GM12892 (cell line): ENCODE results near the gene ABCC1.

ENCODE experiments used
- POLR2A ChIP-seq: IDR thresholded peaks from 2 replicates; pipeline ENCODE4 v1.6.1; 2011; ENCODE audit warnings: low read depth, low read length, control low read depth
- POLR2AphosphoS5 ChIP-seq: IDR thresholded peaks from 2 replicates; pipeline ENCODE4 v1.6.1; 2011; ENCODE audit warnings: low read depth, low read length, control low read depth

DNA sequence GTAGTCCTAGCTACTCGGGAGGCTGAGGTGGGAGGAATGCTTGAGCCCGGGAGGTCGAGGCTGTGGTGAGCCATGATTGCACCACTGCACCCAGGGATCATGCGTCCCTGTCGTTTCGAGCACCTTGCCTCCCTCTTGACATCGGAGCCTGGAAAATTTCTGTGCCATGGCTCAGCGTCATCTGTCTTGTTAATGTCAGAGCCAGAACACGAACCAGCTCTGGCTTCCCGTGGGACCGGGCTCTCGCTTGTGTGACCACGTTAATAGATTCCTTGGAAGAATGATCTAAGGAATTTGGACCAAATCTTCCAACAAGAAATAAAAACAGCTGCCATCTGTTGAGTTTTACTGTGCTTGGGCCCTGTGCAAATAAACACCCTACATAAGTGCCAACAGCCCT lies 117.7 kb downstream of the ABCC1 start:
- TF ChIP-seq POLR2AphosphoS5 = no peak
- no peak for TF ChIP-seq POLR2A
